ENCODE measurements around the gene HSFX1.
"Not testable (repeated sequence)": the region's sequence is repeated elsewhere in the genome, so short reads cannot be mapped to it uniquely, and the experiment has no call there.

Gene HSFX1, protein sequence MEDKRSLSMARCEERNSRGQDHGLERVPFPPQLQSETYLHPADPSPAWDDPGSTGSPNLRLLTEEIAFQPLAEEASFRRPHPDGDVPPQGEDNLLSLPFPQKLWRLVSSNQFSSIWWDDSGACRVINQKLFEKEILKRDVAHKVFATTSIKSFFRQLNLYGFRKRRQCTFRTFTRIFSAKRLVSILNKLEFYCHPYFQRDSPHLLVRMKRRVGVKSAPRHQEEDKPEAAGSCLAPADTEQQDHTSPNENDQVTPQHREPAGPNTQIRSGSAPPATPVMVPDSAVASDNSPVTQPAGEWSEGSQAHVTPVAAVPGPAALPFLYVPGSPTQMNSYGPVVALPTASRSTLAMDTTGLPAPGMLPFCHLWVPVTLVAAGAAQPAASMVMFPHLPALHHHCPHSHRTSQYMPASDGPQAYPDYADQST

DNA sequence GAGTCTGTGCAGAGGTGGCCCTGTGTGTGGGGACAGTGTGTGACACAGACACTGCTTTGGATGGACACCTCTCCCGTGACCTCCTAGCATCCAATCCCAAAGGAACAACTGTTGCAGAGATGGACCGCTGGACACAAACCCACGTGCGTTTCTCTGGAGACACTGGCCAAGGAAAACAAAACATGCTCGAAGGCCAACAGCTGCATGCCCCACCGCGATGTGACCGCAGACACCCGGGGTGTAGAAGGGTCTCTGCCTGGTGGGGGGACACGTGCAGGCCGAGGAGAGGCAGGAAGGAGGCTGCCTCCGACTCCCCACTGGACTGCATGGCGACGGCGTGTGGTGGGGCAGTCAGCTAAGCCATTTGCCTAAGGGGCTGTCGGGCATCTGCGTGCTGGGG, at the start of gene HSFX1:
Gene HSFX1 (plus strand): TSS at position 301 of the 400 bp plus-strand sequence. CDS start 614 bp downstream, outside the sequence.
- H3K27me3 ChIP-seq (ENCODE audit: control insufficient read depth, insufficient read depth, low read length); H3K36me3 ChIP-seq (ENCODE audit: control insufficient read depth, insufficient read depth, low read length); H3K9ac ChIP-seq (ENCODE audit: low read depth, low read length); H3K9me3 ChIP-seq (ENCODE audit: control insufficient read depth, insufficient read depth, low read length); H3K4me1 ChIP-seq (ENCODE audit: control insufficient read depth, insufficient read depth, low read length); H3K4me3 ChIP-seq (ENCODE audit: low read depth, low read length): not testable (repeated sequence)

- not testable (repeated sequence) for H3K4me1 ChIP-seq (ENCODE audit: control insufficient read depth, insufficient read depth, low read length)
Observed at GRCh38 chrX:149727308-149727707, 46.6 kb upstream of the HSFX1 start.

GRCh38 chrX:149742269-149742668, 31.6 kb upstream of the HSFX1 start:
- H3K9ac ChIP-seq (ENCODE audit: low read depth, low read length); H3K4me1 ChIP-seq (ENCODE audit: control insufficient read depth, insufficient read depth, low read length); H3K27me3 ChIP-seq (ENCODE audit: control insufficient read depth, insufficient read depth, low read length); H3K4me3 ChIP-seq (ENCODE audit: low read depth, low read length); H3K36me3 ChIP-seq (ENCODE audit: control insufficient read depth, insufficient read depth, low read length); H3K9me3 ChIP-seq (ENCODE audit: control insufficient read depth, insufficient read depth, low read length): not testable (repeated sequence)

More at GRCh38 chrX:149727308-149727707, 46.6 kb upstream of the HSFX1 start:
- not testable (repeated sequence) for H3K4me3 ChIP-seq (ENCODE audit: low read depth, low read length); H3K27me3 ChIP-seq (ENCODE audit: control insufficient read depth, insufficient read depth, low read length); H3K9ac ChIP-seq (ENCODE audit: low read depth, low read length); H3K9me3 ChIP-seq (ENCODE audit: control insufficient read depth, insufficient read depth, low read length); H3K36me3 ChIP-seq (ENCODE audit: control insufficient read depth, insufficient read depth, low read length)

- not testable (repeated sequence) for H3K4me3 ChIP-seq (ENCODE audit: low read depth, low read length); H3K36me3 ChIP-seq (ENCODE audit: control insufficient read depth, insufficient read depth, low read length); H3K9ac ChIP-seq (ENCODE audit: low read depth, low read length); H3K27me3 ChIP-seq (ENCODE audit: control insufficient read depth, insufficient read depth, low read length); H3K9me3 ChIP-seq (ENCODE audit: control insufficient read depth, insufficient read depth, low read length); H3K4me1 ChIP-seq (ENCODE audit: control insufficient read depth, insufficient read depth, low read length)
Observed at GRCh38 chrX:149746390-149747007, 27.4 kb upstream of the HSFX1 start.

- Histone ChIP-seq H3K4me3 (ENCODE audit: low read depth, low read length) (no peak overlapping the region), H3K27me3 (ENCODE audit: control insufficient read depth, insufficient read depth, low read length) (no peaks in the 10 kb centered on the region), H3K9ac (ENCODE audit: low read depth, low read length) (no peak overlapping the region), H3K36me3 (ENCODE audit: control insufficient read depth, insufficient read depth, low read length) (no peaks in the 10 kb centered on the region), H3K4me1 (ENCODE audit: control insufficient read depth, insufficient read depth, low read length) (no peaks in the 10 kb centered on the region), H3K9me3 (ENCODE audit: control insufficient read depth, insufficient read depth, low read length) (peaks cover 2% of the 10 kb centered on the region)
Observed at GRCh38 chrX:149757206-149758067, 16.4 kb upstream of the HSFX1 start.

- Histone ChIP-seq H3K4me1 (ENCODE audit: control insufficient read depth, insufficient read depth, low read length) (no peaks in the 10 kb centered on the region), H3K9me3 (ENCODE audit: control insufficient read depth, insufficient read depth, low read length) (peaks cover 2% of the 10 kb centered on the region), H3K36me3 (ENCODE audit: control insufficient read depth, insufficient read depth, low read length) (no peaks in the 10 kb centered on the region), H3K4me3 (ENCODE audit: low read depth, low read length) (no peak overlapping the region), H3K27me3 (ENCODE audit: control insufficient read depth, insufficient read depth, low read length) (no peaks in the 10 kb centered on the region), H3K9ac (ENCODE audit: low read depth, low read length) (no peak overlapping the region)
Observed at GRCh38 chrX:149758068-149758714, 15.7 kb upstream of the HSFX1 start.

- not testable (repeated sequence) for H3K4me3 ChIP-seq (ENCODE audit: low read depth, low read length); H3K4me1 ChIP-seq (ENCODE audit: control insufficient read depth, insufficient read depth, low read length); H3K9ac ChIP-seq (ENCODE audit: low read depth, low read length); H3K27me3 ChIP-seq (ENCODE audit: control insufficient read depth, insufficient read depth, low read length); H3K36me3 ChIP-seq (ENCODE audit: control insufficient read depth, insufficient read depth, low read length); H3K9me3 ChIP-seq (ENCODE audit: control insufficient read depth, insufficient read depth, low read length)
Observed at GRCh38 chrX:149758715-149759078, 15.2 kb upstream of the HSFX1 start.

DNA sequence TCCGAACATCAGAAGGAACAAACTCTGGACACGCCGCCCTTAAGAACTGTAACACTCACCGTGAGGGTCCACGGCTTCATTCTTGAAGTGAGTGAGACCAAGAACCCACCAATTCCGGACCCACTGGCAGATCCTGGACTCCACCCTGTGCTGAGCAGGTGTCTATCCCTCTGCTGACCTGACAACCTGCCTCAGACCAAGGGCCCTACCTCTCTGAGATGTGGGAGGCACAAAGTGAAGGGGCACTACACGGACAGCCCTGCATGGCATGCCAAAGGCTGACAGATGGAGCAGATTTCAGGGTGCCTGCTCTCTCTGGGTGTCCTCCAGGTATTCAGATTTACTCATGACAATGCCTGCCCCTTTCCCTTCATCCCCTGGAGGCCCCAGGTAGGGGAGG, 14.0 kb upstream of the HSFX1 start:
- no peak overlapping the region for H3K4me3 ChIP-seq (ENCODE audit: low read depth, low read length)
- no peaks in the 10 kb centered on the region for H3K36me3 ChIP-seq (ENCODE audit: control insufficient read depth, insufficient read depth, low read length)
- no peak overlapping the region for H3K9ac ChIP-seq (ENCODE audit: low read depth, low read length)
- H3K4me1 ChIP-seq (ENCODE audit: control insufficient read depth, insufficient read depth, low read length) = no peaks in the 10 kb centered on the region
- peaks cover 2% of the 10 kb centered on the region for H3K9me3 ChIP-seq (ENCODE audit: control insufficient read depth, insufficient read depth, low read length)
- no peaks in the 10 kb centered on the region for H3K27me3 ChIP-seq (ENCODE audit: control insufficient read depth, insufficient read depth, low read length)

DNA sequence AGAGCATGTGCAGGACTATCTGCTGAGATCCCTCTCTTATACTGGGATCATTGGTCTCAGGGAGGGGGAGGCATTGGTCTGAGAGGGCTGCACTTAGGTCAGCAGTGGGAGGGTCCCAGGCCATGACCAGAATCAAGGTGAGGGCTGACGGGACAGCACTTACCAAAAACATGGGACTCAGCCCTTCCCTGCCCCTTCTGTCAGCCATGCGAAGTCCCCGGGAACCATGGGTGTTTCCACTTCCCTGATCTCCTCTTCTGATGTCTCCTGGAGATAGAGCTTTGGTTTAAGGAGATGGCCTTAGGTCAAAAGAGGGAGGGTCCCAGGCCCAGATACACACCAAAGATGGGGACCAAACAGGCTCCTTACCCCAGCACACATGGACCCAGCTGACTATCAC, 12.9 kb upstream of the HSFX1 start:
- no peaks in the 10 kb centered on the region for H3K27me3 ChIP-seq (ENCODE audit: control insufficient read depth, insufficient read depth, low read length)
- H3K4me1 ChIP-seq (ENCODE audit: control insufficient read depth, insufficient read depth, low read length) = no peaks in the 10 kb centered on the region
- H3K4me3 ChIP-seq (ENCODE audit: low read depth, low read length) = no peak overlapping the region
- H3K36me3 ChIP-seq (ENCODE audit: control insufficient read depth, insufficient read depth, low read length) = no peaks in the 10 kb centered on the region
- H3K9ac ChIP-seq (ENCODE audit: low read depth, low read length) = no peak overlapping the region
- H3K9me3 ChIP-seq (ENCODE audit: control insufficient read depth, insufficient read depth, low read length) = peaks cover 2% of the 10 kb centered on the region

GRCh38 chrX:149761858-149762674, 11.8 kb upstream of the HSFX1 start:
- not testable (repeated sequence) for H3K9ac ChIP-seq (ENCODE audit: low read depth, low read length); H3K27me3 ChIP-seq (ENCODE audit: control insufficient read depth, insufficient read depth, low read length); H3K36me3 ChIP-seq (ENCODE audit: control insufficient read depth, insufficient read depth, low read length); H3K4me1 ChIP-seq (ENCODE audit: control insufficient read depth, insufficient read depth, low read length); H3K9me3 ChIP-seq (ENCODE audit: control insufficient read depth, insufficient read depth, low read length); H3K4me3 ChIP-seq (ENCODE audit: low read depth, low read length)

Measured in iPS-15b (cell line).